Measurements from ENCODE around the gene GPR161.

GRCh38 chr1:168089979-168090337 lies 46.8 kb downstream of the GPR161 start:
- TF ChIP-seq CTCF (IDR thresholded peaks at IDR 0.05 in 2 of 3, conservative IDR thresholded peaks at IDR 0.05 in 1 of 3; ENCODE audit: borderline replicate concordance in 1 of 3, insufficient read depth in 1 of 3, low read depth in 2 of 3, low read length in 2 of 3) (no peak), RAD21 (IDR thresholded peaks at IDR 0.05; ENCODE audit: low read depth) (no peak), MAX (IDR thresholded peaks at IDR 0.05) (no peak), EZH2 (IDR thresholded peaks at IDR 0.05) (no peak), POLR2AphosphoS5 (IDR thresholded peaks at IDR 0.05; ENCODE audit: low read depth, low read length) (no peak), POLR2A (IDR thresholded peaks at IDR 0.05; ENCODE audit: borderline replicate concordance, extremely low read depth, insufficient read depth, insufficient read length) (no peak), YY1 (IDR thresholded peaks at IDR 0.05; ENCODE audit: extremely low read depth, insufficient replicate concordance, low read depth, low read length) (no peak), EGR1 (IDR thresholded peaks at IDR 0.05; ENCODE audit: low read depth) (no peak), TCF7L2 (IDR thresholded peaks at IDR 0.05; ENCODE audit: borderline replicate concordance, extremely low read depth, insufficient read depth, insufficient read length) (no peak), CEBPB (IDR thresholded peaks at IDR 0.05; ENCODE audit: low read depth) (no peak)
